SK-N-SH treated with all-trans-retinoic acid at 6 μM for 48 hours (cell line): ENCODE data around the gene APOBEC4.

Experiments
- ATAC-seq: fragments of 200-7000 bp; cut with Tn5 transposase; 3 replicates; pipeline ENCODE4 v1.9.1; 2020; ENCODE audit warnings: mild to moderate bottlenecking, moderate library complexity
- BACH2 ChIP-seq: fragments of 250-450 bp; sonication (Bioruptor Pico); IDR thresholded peaks from 2 replicates; pipeline ENCODE4 v1.9.0; 2021; ENCODE audit warnings: mild to moderate bottlenecking, borderline replicate concordance
- ESRRG ChIP-seq: fragments of 250-450 bp; sonication (Bioruptor Pico); IDR thresholded peaks from 2 replicates; pipeline ENCODE4 v1.6.1; 2021; ENCODE audit warnings: mild to moderate bottlenecking
- GLIS3 ChIP-seq: fragments of 250-450 bp; sonication (Bioruptor Pico); IDR thresholded peaks from 2 replicates; pipeline ENCODE4 v1.5.0; 2020; ENCODE audit warnings: mild to moderate bottlenecking, moderate library complexity
- ISL1 ChIP-seq: fragments of 250-450 bp; sonication (Bioruptor Pico); IDR thresholded peaks from 2 replicates; pipeline ENCODE4 v2.1.2; 2022; ENCODE audit warnings: mild to moderate bottlenecking, moderate library complexity
- OSR1 ChIP-seq: fragments of 250-450 bp; sonication (Bioruptor Pico); IDR thresholded peaks from 2 replicates; pipeline ENCODE4 v1.8.0; 2022; ENCODE audit warnings: moderate library complexity, mild to moderate bottlenecking, inconsistent platforms
- PPARA ChIP-seq: fragments of 250-450 bp; sonication (Bioruptor Pico); IDR thresholded peaks from 2 replicates; pipeline ENCODE4 v1.5.0; 2020; ENCODE audit warnings: mild to moderate bottlenecking, borderline replicate concordance
- RARB ChIP-seq: fragments of 250-450 bp; sonication (Bioruptor Pico); IDR thresholded peaks from 2 replicates; pipeline ENCODE4 v1.8.0; 2021; ENCODE audit warnings: mild to moderate bottlenecking, moderate library complexity
- SNAI2 ChIP-seq: fragments of 250-450 bp; sonication (Bioruptor Pico); IDR thresholded peaks from 2 replicates; pipeline ENCODE4 v1.5.0; 2020; ENCODE audit warnings: mild to moderate bottlenecking, moderate library complexity
- TCF4 ChIP-seq: fragments of 250-450 bp; sonication (Bioruptor Pico); IDR thresholded peaks from 2 replicates; pipeline ENCODE4 v1.8.0; 2021; ENCODE audit warnings: mild to moderate bottlenecking, moderate library complexity, borderline replicate concordance
- TOX ChIP-seq: fragments of 250-450 bp; sonication (Bioruptor Pico); IDR thresholded peaks from 2 replicates; pipeline ENCODE4 v1.8.0; 2021; ENCODE audit warnings: mild to moderate bottlenecking, moderate library complexity, borderline replicate concordance
- ZC3H10 ChIP-seq: fragments of 250-450 bp; sonication (Bioruptor Pico); IDR thresholded peaks from 2 replicates; pipeline ENCODE4 v1.5.1; 2021; ENCODE audit warnings: mild to moderate bottlenecking, moderate library complexity
- ZFP30 ChIP-seq: fragments of 450-650 bp; formaldehyde crosslinking; IDR thresholded peaks from 2 replicates; pipeline ENCODE4 v1.5.0; 2022; ENCODE audit warnings: mild to moderate bottlenecking, moderate library complexity
- ZNF565 ChIP-seq: fragments of 450-650 bp; formaldehyde crosslinking; conservative IDR thresholded peaks from 2 replicates; pipeline ENCODE4 v1.5.0; 2020; ENCODE audit warnings: low read depth, mild to moderate bottlenecking, moderate library complexity
- ZNF70 ChIP-seq: fragments of 450-650 bp; formaldehyde crosslinking; IDR thresholded peaks from 2 replicates; pipeline ENCODE4 v1.5.0; 2020; ENCODE audit warnings: mild to moderate bottlenecking, moderate library complexity
- ZNF8 ChIP-seq: fragments of 450-650 bp; formaldehyde crosslinking; IDR thresholded peaks from 2 replicates; pipeline ENCODE4 v1.5.0; 2020; ENCODE audit warnings: mild to moderate bottlenecking, moderate library complexity
- TF ChIP-seq, protein P1 (sequence below): fragments of 250-450 bp; sonication (Bioruptor Pico); IDR thresholded peaks from 2 replicates; pipeline ENCODE4 v1.8.0; 2021; ENCODE audit warnings: low read depth, mild to moderate bottlenecking, moderate library complexity, borderline replicate concordance
- TF ChIP-seq, protein P2 (sequence below): fragments of 250-450 bp; sonication (Bioruptor Pico); IDR thresholded peaks from 2 replicates; pipeline ENCODE4 v1.8.0; 2020; ENCODE audit warnings: mild to moderate bottlenecking, moderate library complexity, borderline replicate concordance
- TF ChIP-seq, protein P3 (sequence below): fragments of 250-450 bp; sonication (Bioruptor Pico); IDR thresholded peaks from 2 replicates; pipeline ENCODE4 v1.5.1; 2020; ENCODE audit warnings: low read depth, mild to moderate bottlenecking, moderate library complexity

The APOBEC4 gene

DNA sequence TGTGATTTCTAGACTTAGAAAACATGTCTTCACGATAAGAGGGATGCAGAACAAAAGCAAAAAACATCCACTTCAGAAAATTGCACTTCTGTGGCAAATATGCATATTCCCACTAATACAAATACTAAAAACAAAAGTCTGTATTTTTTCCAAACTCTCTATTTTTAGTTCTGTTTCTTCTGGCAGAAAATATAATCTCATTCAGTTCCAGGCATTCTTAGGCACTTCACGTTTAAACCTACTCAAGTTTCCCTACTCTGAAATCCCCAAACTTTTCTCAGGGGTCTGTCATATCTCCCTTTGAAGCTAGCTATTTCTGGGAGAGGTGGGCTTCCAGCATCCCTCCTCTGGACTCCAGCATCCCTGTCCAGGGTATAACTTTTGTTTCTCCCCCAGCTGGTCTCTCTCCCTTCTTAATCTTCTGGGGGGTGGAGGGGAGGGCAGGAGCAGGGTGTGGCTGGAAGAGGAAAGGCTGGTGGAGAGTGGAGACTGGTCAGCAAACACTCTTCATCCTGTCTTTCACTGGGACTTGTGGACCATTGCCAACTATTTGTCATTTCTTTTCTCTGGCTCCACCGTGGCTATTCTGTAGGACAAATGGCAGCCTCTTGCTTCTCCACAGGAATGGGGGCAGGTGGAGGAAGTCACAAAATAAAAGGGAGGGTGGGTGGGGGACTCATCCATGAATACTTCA is 43.2 kb downstream of the APOBEC4 start:
- ATAC-seq, result peak; percentile 48
- TF ChIP-seq OSR1 (CRISPR knock-in tag), result 0 out of 2 replicates have a peak, but pooled peaks have one; percentile 24
- no peak for TF ChIP-seq PPARA (CRISPR knock-in tag)

DNA sequence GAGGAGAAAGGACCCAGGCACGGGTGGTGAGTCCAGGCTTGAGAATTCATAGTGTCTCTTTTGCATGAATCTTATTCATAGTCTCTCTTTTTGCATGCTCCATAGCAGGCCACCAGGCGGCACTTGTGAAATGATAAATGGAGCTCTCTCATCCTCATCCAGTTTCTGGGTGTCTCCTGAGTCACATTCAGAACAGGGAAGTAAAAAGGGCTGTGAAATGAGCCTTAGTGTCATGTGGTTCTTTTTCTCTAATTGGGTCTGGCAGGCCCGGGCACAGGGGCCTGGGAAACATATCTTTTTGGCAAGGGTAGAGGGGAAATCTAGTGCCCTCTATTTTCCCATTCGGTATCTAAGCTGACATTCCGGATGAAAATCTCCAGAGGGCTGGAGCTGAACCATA is 43.8 kb downstream of the APOBEC4 start:
- peak; percentile 64; the same call in 1 of the 2 replicates for TF ChIP-seq RARB (CRISPR knock-in tag)
- TF ChIP-seq TCF4 (CRISPR knock-in tag), result no peak
- 0 out of 2 replicates have a peak, but pooled peaks have one; percentile 52 for TF ChIP-seq TOX (CRISPR knock-in tag)
- TF ChIP-seq, protein P1, sequence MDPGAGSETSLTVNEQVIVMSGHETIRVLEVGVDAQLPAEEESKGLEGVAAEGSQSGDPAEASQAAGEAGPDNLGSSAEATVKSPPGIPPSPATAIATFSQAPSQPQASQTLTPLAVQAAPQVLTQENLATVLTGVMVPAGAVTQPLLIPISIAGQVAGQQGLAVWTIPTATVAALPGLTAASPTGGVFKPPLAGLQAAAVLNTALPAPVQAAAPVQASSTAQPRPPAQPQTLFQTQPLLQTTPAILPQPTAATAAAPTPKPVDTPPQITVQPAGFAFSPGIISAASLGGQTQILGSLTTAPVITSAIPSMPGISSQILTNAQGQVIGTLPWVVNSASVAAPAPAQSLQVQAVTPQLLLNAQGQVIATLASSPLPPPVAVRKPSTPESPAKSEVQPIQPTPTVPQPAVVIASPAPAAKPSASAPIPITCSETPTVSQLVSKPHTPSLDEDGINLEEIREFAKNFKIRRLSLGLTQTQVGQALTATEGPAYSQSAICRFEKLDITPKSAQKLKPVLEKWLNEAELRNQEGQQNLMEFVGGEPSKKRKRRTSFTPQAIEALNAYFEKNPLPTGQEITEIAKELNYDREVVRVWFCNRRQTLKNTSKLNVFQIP (CRISPR knock-in tag), result no peak
- ATAC-seq, result peak; percentile 92

DNA sequence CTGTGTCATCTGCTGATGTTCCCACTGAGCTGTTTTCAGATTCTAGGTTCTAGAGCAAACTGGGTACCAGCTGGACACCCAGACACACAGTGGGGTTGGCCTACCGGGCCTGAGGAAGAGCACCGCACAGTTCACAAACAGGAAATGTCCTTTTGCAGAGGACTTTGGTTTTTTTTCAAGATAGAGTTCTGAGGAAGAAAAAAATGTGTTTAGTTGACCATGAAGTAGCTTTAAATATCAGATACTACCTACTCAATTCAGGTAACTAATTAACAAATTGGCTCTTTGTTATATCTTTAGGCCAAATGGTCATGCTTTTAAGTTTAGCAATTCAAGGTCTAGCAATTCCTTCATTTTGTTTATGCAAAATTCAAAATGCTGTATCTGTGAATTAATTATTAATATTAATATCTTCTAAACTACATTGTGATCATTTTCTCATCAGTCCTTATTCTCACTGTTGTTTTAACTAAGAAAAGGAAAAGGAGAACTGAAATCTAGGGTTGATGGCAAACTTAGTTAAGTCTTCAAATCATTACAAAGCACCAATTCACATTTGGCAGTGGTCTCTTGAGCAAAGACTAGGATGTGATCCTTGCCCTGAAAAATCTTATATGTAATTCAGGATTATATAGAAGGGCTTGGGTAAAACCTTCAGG is 45.7 kb downstream of the APOBEC4 start:
- no peak for TF ChIP-seq PPARA (CRISPR knock-in tag)
- TF ChIP-seq BACH2 (CRISPR knock-in tag), result no peak
- TF ChIP-seq ZC3H10, result no peak
- no peak for TF ChIP-seq OSR1 (CRISPR knock-in tag)
- no peak for TF ChIP-seq ZNF565 (CRISPR knock-in tag)
- TF ChIP-seq, protein P2, sequence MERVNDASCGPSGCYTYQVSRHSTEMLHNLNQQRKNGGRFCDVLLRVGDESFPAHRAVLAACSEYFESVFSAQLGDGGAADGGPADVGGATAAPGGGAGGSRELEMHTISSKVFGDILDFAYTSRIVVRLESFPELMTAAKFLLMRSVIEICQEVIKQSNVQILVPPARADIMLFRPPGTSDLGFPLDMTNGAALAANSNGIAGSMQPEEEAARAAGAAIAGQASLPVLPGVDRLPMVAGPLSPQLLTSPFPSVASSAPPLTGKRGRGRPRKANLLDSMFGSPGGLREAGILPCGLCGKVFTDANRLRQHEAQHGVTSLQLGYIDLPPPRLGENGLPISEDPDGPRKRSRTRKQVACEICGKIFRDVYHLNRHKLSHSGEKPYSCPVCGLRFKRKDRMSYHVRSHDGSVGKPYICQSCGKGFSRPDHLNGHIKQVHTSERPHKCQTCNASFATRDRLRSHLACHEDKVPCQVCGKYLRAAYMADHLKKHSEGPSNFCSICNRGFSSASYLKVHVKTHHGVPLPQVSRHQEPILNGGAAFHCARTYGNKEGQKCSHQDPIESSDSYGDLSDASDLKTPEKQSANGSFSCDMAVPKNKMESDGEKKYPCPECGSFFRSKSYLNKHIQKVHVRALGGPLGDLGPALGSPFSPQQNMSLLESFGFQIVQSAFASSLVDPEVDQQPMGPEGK (CRISPR knock-in tag), result no peak
- TF ChIP-seq ZFP30 (CRISPR knock-in tag), result no peak
- no peak for ATAC-seq

DNA sequence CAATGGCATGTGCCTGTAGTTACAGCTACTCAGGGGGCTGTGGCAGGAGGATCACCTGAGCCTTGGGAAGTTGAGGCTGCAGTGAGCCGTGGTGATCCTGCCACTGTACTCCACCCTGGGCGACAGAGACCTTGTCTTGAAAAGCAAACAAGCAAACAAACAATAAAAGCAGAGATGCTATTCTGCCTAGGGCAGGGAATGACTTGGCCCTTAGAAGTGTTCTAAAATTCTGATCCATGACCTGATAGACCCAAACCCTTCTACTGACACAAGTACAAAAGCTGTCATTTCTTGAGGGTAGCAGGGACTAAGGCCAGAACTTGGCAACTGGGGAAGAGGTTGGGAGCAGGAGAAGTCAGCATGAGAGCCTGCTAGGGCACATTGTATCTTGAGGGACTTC is 47.2 kb downstream of the APOBEC4 start:
- ATAC-seq, result no peak
- TF ChIP-seq, protein P1 (CRISPR knock-in tag), result no peak
- TF ChIP-seq TCF4 (CRISPR knock-in tag), result no peak
- no peak for TF ChIP-seq OSR1 (CRISPR knock-in tag)
- no peak for TF ChIP-seq RARB (CRISPR knock-in tag)
- no peak for TF ChIP-seq ESRRG (CRISPR knock-in tag)
- no peak for TF ChIP-seq GLIS3 (CRISPR knock-in tag)
- no peak for TF ChIP-seq ZFP30 (CRISPR knock-in tag)
- TF ChIP-seq SNAI2 (CRISPR knock-in tag), result no peak
- TF ChIP-seq PPARA (CRISPR knock-in tag), result no peak
- no peak for TF ChIP-seq ISL1 (CRISPR knock-in tag)
- TF ChIP-seq, protein P3, sequence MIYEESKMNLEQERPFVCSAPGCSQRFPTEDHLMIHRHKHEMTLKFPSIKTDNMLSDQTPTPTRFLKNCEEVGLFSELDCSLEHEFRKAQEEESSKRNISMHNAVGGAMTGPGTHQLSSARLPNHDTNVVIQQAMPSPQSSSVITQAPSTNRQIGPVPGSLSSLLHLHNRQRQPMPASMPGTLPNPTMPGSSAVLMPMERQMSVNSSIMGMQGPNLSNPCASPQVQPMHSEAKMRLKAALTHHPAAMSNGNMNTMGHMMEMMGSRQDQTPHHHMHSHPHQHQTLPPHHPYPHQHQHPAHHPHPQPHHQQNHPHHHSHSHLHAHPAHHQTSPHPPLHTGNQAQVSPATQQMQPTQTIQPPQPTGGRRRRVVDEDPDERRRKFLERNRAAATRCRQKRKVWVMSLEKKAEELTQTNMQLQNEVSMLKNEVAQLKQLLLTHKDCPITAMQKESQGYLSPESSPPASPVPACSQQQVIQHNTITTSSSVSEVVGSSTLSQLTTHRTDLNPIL (CRISPR knock-in tag), result no peak
- no peak for TF ChIP-seq ZNF8 (CRISPR knock-in tag)
- TF ChIP-seq, all 23 proteins: peak for 0

DNA sequence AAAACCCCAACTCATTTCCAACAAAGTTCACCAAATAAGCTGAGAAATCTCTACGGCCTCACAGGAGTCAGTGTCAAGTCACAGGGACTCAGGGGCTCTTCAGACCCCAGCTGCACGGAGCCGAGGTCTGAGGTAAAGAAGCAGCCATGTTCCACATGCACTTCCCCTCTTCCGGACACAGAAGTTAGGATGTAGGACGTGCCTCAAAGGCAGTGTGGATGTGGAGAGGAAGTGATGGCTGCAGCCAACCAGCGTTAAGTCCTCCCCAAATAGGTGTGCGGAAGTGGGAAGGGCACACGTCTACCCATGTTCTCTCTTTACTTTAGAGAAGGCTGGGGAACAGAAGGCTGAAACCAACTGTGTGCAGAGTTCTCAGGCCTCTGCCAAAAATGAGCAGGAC is 48.3 kb downstream of the APOBEC4 start:
- TF ChIP-seq ZNF70 (CRISPR knock-in tag) (no peak), OSR1 (CRISPR knock-in tag) (no peak), ZC3H10 (no peak)
- no peak for ATAC-seq
